GM23248 (cell line): Measurements from ENCODE around the gene NDEL1.

ENCODE experiments used
- EZH2 ChIP-seq: fragments of 200-600 bp; sonication (generic); IDR thresholded peaks from 2 replicates; pipeline ENCODE4 v1.6.1; 2018; ENCODE audit warnings: antibody characterized with exemption, mild to moderate bottlenecking; ENCODE audit not compliant: insufficient read depth, poor library complexity, severe bottlenecking
- EZH2phosphoT487 ChIP-seq: fragments of 200-600 bp; sonication (generic); IDR thresholded peaks from 2 replicates; pipeline ENCODE4 v1.6.1; 2018; ENCODE audit warnings: antibody characterized with exemption, moderate library complexity, mild to moderate bottlenecking, low read depth; ENCODE audit not compliant: insufficient read depth

DNA sequence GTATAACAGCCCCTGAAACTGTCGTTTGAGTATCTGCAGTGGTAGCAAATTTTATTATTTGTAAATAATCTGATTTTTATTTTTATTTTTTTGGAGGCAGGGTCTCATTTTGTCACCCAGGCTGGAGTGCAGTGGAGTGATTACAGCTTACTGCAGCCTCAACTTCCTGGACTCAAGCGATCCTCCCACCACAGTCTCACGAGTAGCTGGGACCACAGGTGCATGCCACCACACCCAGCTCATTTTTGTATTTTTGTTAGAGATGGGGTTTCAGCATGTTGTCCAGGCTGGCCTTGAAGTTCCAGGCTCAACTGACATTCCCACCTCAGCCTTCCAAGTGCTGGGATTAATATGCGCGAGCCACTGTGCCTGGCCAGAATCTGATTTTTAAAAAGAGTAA lies 2.8 kb downstream of the NDEL1 start:
- TF ChIP-seq EZH2phosphoT487 (no peak), EZH2 (no peak)
